HG03139 (cell line): ENCODE results near the gene ACTBL2.

Experiments
- ATAC-seq: cut with Tn5 transposase; IDR thresholded peaks from one replicate; pipeline ENCODE4 v1.9.1; 2021; ENCODE audit not compliant: unreplicated experiment

ACTBL2 gene

GRCh38 chr5:57450991-57451876 lies 31.4 kb downstream of the ACTBL2 start:
- no peak for ATAC-seq

DNA sequence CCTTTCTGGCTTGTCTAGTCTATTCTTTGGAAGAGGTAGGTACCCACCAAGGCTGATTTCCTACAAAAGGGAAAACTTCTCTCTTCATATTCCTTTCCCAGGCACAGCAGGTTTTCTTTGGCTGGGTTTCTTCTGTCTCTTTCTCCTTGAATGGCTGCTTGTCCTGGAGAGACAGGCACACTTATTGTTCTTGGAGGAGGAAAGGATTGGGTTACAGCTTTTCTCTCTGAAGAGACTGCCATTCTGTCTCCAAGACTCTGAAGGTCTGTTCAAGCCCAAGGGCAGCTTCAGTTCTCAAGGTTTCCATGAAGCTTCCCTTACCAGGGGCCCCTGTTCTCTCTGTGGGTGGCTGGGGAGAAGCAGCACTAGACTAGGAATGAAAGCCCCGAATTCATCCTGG lies 33.9 kb downstream of the ACTBL2 start:
- no peak for ATAC-seq

DNA sequence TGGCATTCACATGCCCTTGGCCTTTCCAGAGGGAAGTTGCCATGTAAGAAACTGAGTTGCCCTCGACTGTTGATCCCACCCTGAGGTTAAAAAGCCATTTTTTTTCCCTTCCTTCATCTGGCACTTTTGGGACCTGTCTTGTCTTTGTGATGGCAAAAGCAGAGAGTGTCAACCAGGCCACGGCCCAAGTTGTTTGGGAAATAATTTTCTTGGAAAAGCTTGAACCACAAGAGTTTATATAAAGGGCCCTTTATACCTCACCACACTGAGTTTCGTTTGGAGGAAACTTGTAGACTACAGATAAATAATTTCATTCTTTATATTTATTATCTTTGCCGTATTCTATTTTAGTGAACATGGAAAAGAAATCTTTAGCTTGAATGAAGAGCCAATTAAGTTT lies 34.3 kb downstream of the ACTBL2 start:
- ATAC-seq: no peak

- no peak for ATAC-seq
Measured at GRCh38 chr5:57447658-57448057, 35.0 kb downstream of the ACTBL2 start.

- no peak for ATAC-seq
Measured at GRCh38 chr5:57446966-57447365, 35.6 kb downstream of the ACTBL2 start.

GRCh38 chr5:57445705-57446037 lies 36.9 kb downstream of the ACTBL2 start:
- no peak for ATAC-seq

- ATAC-seq: no peak
Measured at GRCh38 chr5:57445006-57445704, 37.5 kb downstream of the ACTBL2 start.

DNA sequence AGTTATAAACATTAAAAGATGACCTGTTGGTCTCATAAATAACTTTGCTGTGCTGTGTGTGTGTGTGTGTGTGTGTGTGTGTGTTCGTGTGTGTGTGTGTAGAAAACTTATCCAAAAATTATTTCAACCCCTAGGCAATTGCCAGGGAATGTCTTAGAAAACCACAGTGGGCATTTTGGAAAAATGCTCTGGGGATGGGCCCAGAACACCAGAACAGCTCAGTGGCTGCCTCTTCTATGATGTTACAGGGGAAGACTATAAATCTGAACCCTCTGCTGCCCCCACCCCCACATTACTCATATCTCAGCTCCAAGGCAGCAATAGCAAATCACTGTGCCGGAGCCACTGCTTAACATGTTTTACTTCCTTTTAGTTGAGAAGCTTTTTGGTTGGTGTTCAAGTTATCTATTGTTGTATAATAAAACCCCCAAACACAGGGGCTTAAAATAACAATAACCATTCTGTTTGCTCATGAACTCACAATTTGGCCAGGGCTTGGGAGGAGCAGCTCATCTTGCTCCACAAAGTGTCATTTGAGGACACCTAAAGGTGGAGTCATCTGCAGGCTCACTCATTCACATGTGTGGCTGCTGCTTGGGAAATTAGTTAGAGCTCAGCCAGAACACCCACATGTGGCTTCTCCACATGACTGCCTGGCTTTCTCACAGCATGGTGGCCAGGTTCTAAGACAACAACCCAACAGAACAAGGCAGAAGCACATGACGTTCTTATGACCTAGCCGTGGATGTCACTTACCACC lies 40.4 kb downstream of the ACTBL2 start:
- no peak for ATAC-seq

GRCh38 chr5:57441557-57441956 lies 41.1 kb downstream of the ACTBL2 start:
- no peak for ATAC-seq

DNA sequence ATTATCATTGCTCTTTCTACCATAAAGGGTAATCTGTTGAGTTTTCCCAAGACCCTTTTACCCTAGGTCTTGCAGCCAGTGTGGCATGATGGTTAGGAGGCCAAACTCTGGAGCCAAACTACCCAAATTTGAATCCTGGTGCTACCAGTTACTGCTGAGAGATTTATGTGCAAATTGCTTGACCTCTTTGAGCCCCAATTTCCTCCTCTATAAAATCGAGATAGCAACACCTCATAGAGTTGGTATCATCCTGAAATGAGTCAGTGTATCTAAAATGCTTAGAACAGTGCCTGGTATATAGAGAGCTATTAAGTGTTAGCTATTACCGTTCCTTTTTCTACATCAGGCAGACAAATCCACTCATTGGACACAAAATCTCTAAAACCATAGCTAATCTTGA lies 43.0 kb downstream of the ACTBL2 start:
- ATAC-seq: no peak

- ATAC-seq: no peak
Measured at GRCh38 chr5:57437976-57438805, 44.4 kb downstream of the ACTBL2 start.

DNA sequence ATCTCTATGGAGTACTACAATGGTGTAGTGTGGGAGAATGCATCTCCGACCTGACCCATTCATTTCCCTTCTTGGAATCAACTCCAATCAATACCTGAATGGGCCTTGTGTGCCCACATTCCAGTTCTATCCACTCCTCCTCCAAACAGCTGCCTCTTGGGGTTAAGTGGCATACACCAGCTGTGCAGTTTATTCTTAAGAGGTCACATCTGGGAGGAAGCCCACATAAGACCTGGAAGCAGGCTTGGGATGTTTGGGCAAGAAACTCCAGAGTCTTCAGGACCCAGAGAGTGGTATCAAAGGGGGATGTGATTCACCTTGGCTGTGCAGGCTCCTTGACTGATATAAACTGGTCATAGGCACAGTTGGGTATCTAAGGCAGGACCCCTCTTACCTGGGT lies 46.0 kb downstream of the ACTBL2 start:
- ATAC-seq: no peak

GRCh38 chr5:57435701-57436134 lies 46.9 kb downstream of the ACTBL2 start:
- ATAC-seq: no peak

- no peak for ATAC-seq
Measured at GRCh38 chr5:57434683-57435082, 47.9 kb downstream of the ACTBL2 start.

DNA sequence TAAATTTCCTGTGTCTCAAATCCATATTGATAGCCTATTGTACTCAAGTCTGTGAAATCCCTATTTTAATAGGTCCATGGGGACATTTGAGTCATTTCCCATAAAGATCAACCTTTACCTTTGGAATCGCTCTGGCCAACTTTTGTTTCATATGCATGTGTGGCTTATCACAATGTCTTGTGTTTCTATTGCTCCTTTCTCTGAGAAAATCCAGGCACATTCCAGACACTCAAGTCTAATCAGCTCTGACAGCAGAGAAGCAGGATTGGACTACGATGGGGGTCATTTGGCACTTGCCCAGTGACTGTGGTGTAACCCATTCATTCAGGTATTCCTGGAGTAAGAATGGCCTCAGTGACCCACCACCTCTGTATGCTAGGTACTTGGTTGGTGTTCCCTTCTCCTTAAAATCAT lies 48.4 kb downstream of the ACTBL2 start:
- no peak for ATAC-seq

DNA sequence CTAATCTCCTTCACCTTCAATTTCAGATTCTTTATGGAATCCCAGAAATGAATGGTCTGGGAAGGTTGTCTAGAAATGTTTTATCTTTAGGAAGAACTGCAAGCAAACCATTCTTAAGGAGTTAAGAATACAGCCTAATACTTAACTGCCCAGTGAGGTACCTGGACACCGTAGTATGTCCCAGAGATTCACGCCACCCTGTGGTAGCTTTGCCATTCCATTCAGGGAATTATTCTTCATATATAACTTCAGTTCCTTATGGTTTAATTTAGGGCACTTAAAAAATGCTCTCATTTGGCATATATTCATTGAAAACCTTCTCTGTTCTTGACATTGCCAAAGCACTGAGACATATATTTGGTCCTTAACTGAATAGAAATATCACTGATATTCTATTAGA lies 49.7 kb downstream of the ACTBL2 start:
- ATAC-seq: no peak

GRCh38 chr5:57431759-57432158 lies 50.9 kb downstream of the ACTBL2 start:
- ATAC-seq: no peak
